Fibroblast of gingiva (primary cell): ENCODE data around the gene PKP3.
A peak's percentile ranks its signal among the peaks of the same experiment; 100 is the strongest.
"Not testable (repeated sequence)": the region's sequence is repeated elsewhere in the genome, so short reads cannot be mapped to it uniquely, and the experiment has no call there.

Source experiments
- DNase-seq: peaks from one replicate; pipeline ENCODE4 v3.0.0-alpha.2; 2011; ENCODE audit warnings: low read depth

The PKP3 gene

GRCh38 chr11:394858-395655 is 1.0 kb downstream of the PKP3 start:
- no peak for DNase-seq

- DNase-seq = no peak
Measured at GRCh38 chr11:395866-396265, 1.9 kb downstream of the PKP3 start.

GRCh38 chr11:396511-396947 is 2.5 kb downstream of the PKP3 start:
- DNase-seq = no peak

- DNase-seq = peak; percentile 31
Measured at GRCh38 chr11:396948-397548, 3.0 kb downstream of the PKP3 start.

- DNase-seq = no peak
Measured at GRCh38 chr11:398826-399225, 4.8 kb downstream of the PKP3 start.

GRCh38 chr11:399731-400211 is 5.8 kb downstream of the PKP3 start:
- DNase-seq = no peak

GRCh38 chr11:400241-400689 is 6.3 kb downstream of the PKP3 start:
- DNase-seq = no peak

GRCh38 chr11:401196-401595 is 7.2 kb downstream of the PKP3 start:
- not testable (repeated sequence) for DNase-seq

GRCh38 chr11:403021-403760 is 9.2 kb downstream of the PKP3 start:
- no peak for DNase-seq

- DNase-seq = no peak
Measured at GRCh38 chr11:403761-404431, 9.9 kb downstream of the PKP3 start.

- DNase-seq = no peak
Measured at GRCh38 chr11:404551-405264, 10.7 kb downstream of the PKP3 start.

GRCh38 chr11:405323-405953 is 11.4 kb downstream of the PKP3 start:
- DNase-seq = peak; percentile 27

GRCh38 chr11:405954-406795 is 12.2 kb downstream of the PKP3 start:
- DNase-seq = no peak

GRCh38 chr11:406796-407650 is 13.0 kb downstream of the PKP3 start:
- peak; percentile 65 for DNase-seq

- no peak for DNase-seq
Measured at GRCh38 chr11:407651-408123, 13.7 kb downstream of the PKP3 start.

- DNase-seq = no peak
Measured at GRCh38 chr11:408154-409007, 14.4 kb downstream of the PKP3 start.

- no peak for DNase-seq
Measured at GRCh38 chr11:409008-409599, 15.1 kb downstream of the PKP3 start.
